Measurements from ENCODE around the gene MS4A1.

The MS4A1 gene

GRCh38 chr11:60498399-60498798, 42.8 kb downstream of the MS4A1 start:
- TF ChIP-seq POLR2AphosphoS5 (IDR thresholded peaks at IDR 0.05; ENCODE audit: low read depth, low read length) (no peak), REST (IDR thresholded peaks at IDR 0.05; ENCODE audit: insufficient read depth in 1 of 2, low read depth in 2 of 2, low read length in 2 of 2) (no peak), SIN3A (IDR thresholded peaks at IDR 0.05; ENCODE audit: borderline replicate concordance, insufficient read depth, low read length) (no peak), TAF1 (IDR thresholded peaks at IDR 0.05; ENCODE audit: borderline replicate concordance, insufficient read depth, low read length) (no peak), FOXP2 (optimal IDR thresholded peaks at IDR 0.05; ENCODE audit: borderline replicate concordance, extremely low read depth, extremely low read length, insufficient read depth) (no peak)

- TF ChIP-seq FOXP2 (optimal IDR thresholded peaks at IDR 0.05; ENCODE audit: borderline replicate concordance, extremely low read depth, extremely low read length, insufficient read depth), result no peak
- TF ChIP-seq POLR2AphosphoS5 (IDR thresholded peaks at IDR 0.05; ENCODE audit: low read depth, low read length), result no peak
- no peak for TF ChIP-seq SIN3A (IDR thresholded peaks at IDR 0.05; ENCODE audit: borderline replicate concordance, insufficient read depth, low read length)
- no peak for TF ChIP-seq TAF1 (IDR thresholded peaks at IDR 0.05; ENCODE audit: borderline replicate concordance, insufficient read depth, low read length)
- no peak for TF ChIP-seq REST (IDR thresholded peaks at IDR 0.05; ENCODE audit: insufficient read depth in 1 of 2, low read depth in 2 of 2, low read length in 2 of 2)
Observed at GRCh38 chr11:60498853-60499252, 43.2 kb downstream of the MS4A1 start.

- TF ChIP-seq TAF1 (IDR thresholded peaks at IDR 0.05; ENCODE audit: borderline replicate concordance, insufficient read depth, low read length) (no peak), POLR2AphosphoS5 (IDR thresholded peaks at IDR 0.05; ENCODE audit: low read depth, low read length) (no peak), REST (IDR thresholded peaks at IDR 0.05; ENCODE audit: insufficient read depth in 1 of 2, low read depth in 2 of 2, low read length in 2 of 2) (no peak), SIN3A (IDR thresholded peaks at IDR 0.05; ENCODE audit: borderline replicate concordance, insufficient read depth, low read length) (no peak), FOXP2 (optimal IDR thresholded peaks at IDR 0.05; ENCODE audit: borderline replicate concordance, extremely low read depth, extremely low read length, insufficient read depth) (no peak)
Observed at GRCh38 chr11:60500276-60500910, 44.7 kb downstream of the MS4A1 start.

GRCh38 chr11:60502221-60502775, 46.7 kb downstream of the MS4A1 start:
- TF ChIP-seq TAF1 (IDR thresholded peaks at IDR 0.05; ENCODE audit: borderline replicate concordance, insufficient read depth, low read length) (no peak), REST (IDR thresholded peaks at IDR 0.05; ENCODE audit: insufficient read depth in 1 of 2, low read depth in 2 of 2, low read length in 2 of 2) (no peak), FOXP2 (optimal IDR thresholded peaks at IDR 0.05; ENCODE audit: borderline replicate concordance, extremely low read depth, extremely low read length, insufficient read depth) (no peak), POLR2AphosphoS5 (IDR thresholded peaks at IDR 0.05; ENCODE audit: low read depth, low read length) (no peak), SIN3A (IDR thresholded peaks at IDR 0.05; ENCODE audit: borderline replicate concordance, insufficient read depth, low read length) (no peak)
